Adrenal gland (tissue), 12 donors: ENCODE measurements around the gene PEPD. TPM values are rescaled to one million over a fixed set of nuclear protein-coding genes. Genes with fewer than 3 reads are reported as not detected.

Experiments used
- DNase-seq, 7 donors: peaks; one replicate each; pipeline ENCODE4 v3.0.0-alpha.2; 2019 to 2020
- H3K27ac ChIP-seq, 5 donors: fragments of 200-600 bp; sonication (generic) in 4 of 5; 1 replicate in 3 of 5; 2 replicates in 2 of 5; pipeline versions ENCODE4 v1.5.1 to v1.8.0; 2016 to 2020; ENCODE audit warnings: mild to moderate bottlenecking in 1 of 5
- H3K27me3 ChIP-seq: fragments of 200-600 bp; 2 replicates; pipeline ENCODE4 v1.8.0; 2021
- H3K36me3 ChIP-seq, 2 donors: fragments of 200-600 bp; replicated peaks in 1 of 2; 1 replicate in 1 of 2; 2 replicates in 1 of 2; pipeline versions ENCODE4 v1.5.1 to v1.8.0; 2018 to 2022
- H3K4me1 ChIP-seq, 2 donors: fragments of 200-600 bp; replicated peaks in 1 of 2; 1 replicate in 1 of 2; 2 replicates in 1 of 2; pipeline versions ENCODE4 v1.5.1 to v1.8.0; 2018 to 2021
- H3K4me3 ChIP-seq, 4 donors: fragments of 200-600 bp; sonication (generic) in 3 of 4; one replicate each; pipeline ENCODE4 v1.5.1; 2016 to 2018
- H3K9me3 ChIP-seq, 3 donors: fragments of 200-600 bp; sonication (generic) in 1 of 3; replicated peaks in 1 of 3; 1 replicate in 2 of 3; 2 replicates in 1 of 3; pipeline versions ENCODE4 v1.5.1 to v1.8.0; 2016 to 2021
- POLR2A ChIP-seq, 2 donors: fragments of 450-650 bp; IDR thresholded peaks; one replicate each; pipeline ENCODE4 v1.6.1; 2017; ENCODE audit warnings: antibody characterized with exemption in 2 of 2, mild to moderate bottlenecking in 2 of 2, moderate library complexity in 1 of 2
- WGBS, 4 donors: extraction: QIAGEN DNeasy Blood & Tissue Kit in 2 of 4; methylation state at CpG; one replicate each; pipeline versions ENCODE4 v1.1.5 to v1.1.7; 2013 to 2017; 5-methylcytosine and 5-hydroxymethylcytosine counted together
- intact Hi-C, 2 donors: fragments of 100-400 bp; cut with DNase I; formaldehyde crosslinking; loops; one replicate each; pipeline versions ENCODE4 v1.14.1 to v1.15.0; 2022 to 2023
- polyA plus RNA-seq, 3 donors: library from polyadenylated mRNA; stranded (reverse); fragments of 200-250 nt in 2 of 3; fragments of 350-450 nt in 1 of 3; fragmentation: Illumina TruSeq in 1 of 3; extraction: RNeasy Lipid Tissue Mini Kit (QIAGEN cat#74804) in 1 of 3; gene quantifications; one replicate each; pipeline ENCODE4 v1.2.3, GENCODE V29; 2013 to 2014
- total RNA-seq, 9 donors: library from RNA; depleted of rRNA in 4 of 9; stranded (reverse); fragments of >200 nt in 4 of 9; fragments of 120-200 nt in 1 of 9; fragmentation: NEBNext Ultra II Directional in 1 of 9; extraction: Animal tissue kit (Norgen Biotek cat#: 25700) in 1 of 9; gene quantifications; one replicate each; pipeline versions ENCODE4 v1.1.0 to v1.2.4, GENCODE V29; 2013 to 2023
- TF ChIP-seq, protein P1 (sequence below), 6 experiments: fragments of 450-650 bp in 4 of 6; fragments of 200-600 bp in 2 of 6; sonication (generic) in 1 of 6; IDR thresholded peaks; 1 replicate in 5 of 6; 2 replicates in 1 of 6; pipeline versions ENCODE4 v1.5.1 to v1.8.0; 2016 to 2021; ENCODE audit warnings: antibody characterized with exemption in 6 of 6, mild to moderate bottlenecking in 2 of 6, moderate library complexity in 1 of 6
- donor health status: healthy with polysubstance abuse.
- donor health status: Bipolar disorder and iron deficiency.
- donor health status: DM: yes; HTN: yes; CAD: no.
- donor health status: DM: no; HTN: no; CAD: no.
- donor health status: DM: no; HTN: no; CAD: no.
- donor health status: DM: yes; HTN: yes; CAD: no.

PEPD gene
- total and polyA plus RNA-seq, 12 donors = 24.4 to 311 (median 116) TPM

DNA sequence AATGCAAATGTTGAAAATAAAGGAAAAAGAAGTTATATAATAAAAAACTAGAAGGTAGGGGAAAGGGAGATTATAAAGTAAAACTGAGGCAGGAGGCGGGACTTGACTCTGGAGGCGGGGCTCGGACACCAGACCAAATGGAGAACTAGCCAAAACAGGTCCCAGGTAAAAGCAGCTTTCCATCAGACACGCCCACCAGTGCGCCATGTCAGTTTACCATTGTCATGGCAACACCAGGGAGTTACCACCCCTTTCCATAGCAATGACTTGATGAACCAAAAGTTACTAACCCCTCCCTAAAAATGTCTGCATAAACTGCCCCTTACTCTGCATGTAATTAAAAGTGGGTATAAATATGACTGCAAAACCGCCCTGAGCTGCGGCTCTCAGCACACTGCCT, 70.9 kb downstream of the PEPD start:
- Histone ChIP-seq H3K27ac (no peak overlapping the region), H3K4me1 (no peaks in the 10 kb centered on the region), H3K4me3 (no peak overlapping the region), H3K36me3 (no peaks in the 10 kb centered on the region), H3K9me3 (no peaks in the 10 kb centered on the region), H3K27me3 (no peaks in the 10 kb centered on the region)
- DNase-seq = no peak
- WGBS, 4 donors = 94 to 98% (median 96%) methylated on average over 7 of the region's 7 CpGs
- intact Hi-C loops = no loop called here
- TF ChIP-seq, protein P1, sequence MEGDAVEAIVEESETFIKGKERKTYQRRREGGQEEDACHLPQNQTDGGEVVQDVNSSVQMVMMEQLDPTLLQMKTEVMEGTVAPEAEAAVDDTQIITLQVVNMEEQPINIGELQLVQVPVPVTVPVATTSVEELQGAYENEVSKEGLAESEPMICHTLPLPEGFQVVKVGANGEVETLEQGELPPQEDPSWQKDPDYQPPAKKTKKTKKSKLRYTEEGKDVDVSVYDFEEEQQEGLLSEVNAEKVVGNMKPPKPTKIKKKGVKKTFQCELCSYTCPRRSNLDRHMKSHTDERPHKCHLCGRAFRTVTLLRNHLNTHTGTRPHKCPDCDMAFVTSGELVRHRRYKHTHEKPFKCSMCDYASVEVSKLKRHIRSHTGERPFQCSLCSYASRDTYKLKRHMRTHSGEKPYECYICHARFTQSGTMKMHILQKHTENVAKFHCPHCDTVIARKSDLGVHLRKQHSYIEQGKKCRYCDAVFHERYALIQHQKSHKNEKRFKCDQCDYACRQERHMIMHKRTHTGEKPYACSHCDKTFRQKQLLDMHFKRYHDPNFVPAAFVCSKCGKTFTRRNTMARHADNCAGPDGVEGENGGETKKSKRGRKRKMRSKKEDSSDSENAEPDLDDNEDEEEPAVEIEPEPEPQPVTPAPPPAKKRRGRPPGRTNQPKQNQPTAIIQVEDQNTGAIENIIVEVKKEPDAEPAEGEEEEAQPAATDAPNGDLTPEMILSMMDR (IDR thresholded peaks at IDR 0.05) = no peak
- no peak for TF ChIP-seq POLR2A (IDR thresholded peaks at IDR 0.05)

DNA sequence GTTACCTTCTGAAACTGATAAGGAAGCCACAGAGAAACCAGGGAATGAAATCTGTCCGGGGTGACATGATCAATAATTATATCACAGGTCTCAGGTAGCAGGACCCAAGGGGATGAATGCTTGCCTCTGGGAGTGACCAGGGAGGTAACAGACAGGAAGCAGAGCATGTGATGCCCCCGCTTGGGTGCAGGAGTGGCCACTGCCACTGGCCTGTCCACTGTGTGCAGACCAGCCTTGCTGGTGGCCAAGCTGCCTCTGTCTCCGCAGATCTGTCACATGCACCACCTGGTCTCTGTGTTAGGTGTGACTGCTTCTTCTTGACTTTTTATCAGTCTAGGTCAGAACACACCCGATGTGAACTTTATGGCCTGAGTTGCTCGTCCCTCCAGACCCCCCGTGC, 71.8 kb downstream of the PEPD start:
- Histone ChIP-seq H3K27me3 (no peaks in the 10 kb centered on the region), H3K9me3 (no peaks in the 10 kb centered on the region), H3K36me3 (no peaks in the 10 kb centered on the region), H3K4me3 (no peak overlapping the region), H3K4me1 (no peaks in the 10 kb centered on the region), H3K27ac (no peak overlapping the region)
- DNase-seq = no peak
- intact Hi-C loops = no loop called here
- TF ChIP-seq POLR2A (IDR thresholded peaks at IDR 0.05) = no peak
- TF ChIP-seq, protein P1 (IDR thresholded peaks at IDR 0.05) = no peak
- WGBS, 4 donors = 73 to 94% (median 92%) methylated on average over 3 to 6 of the region's 6 CpGs

DNA sequence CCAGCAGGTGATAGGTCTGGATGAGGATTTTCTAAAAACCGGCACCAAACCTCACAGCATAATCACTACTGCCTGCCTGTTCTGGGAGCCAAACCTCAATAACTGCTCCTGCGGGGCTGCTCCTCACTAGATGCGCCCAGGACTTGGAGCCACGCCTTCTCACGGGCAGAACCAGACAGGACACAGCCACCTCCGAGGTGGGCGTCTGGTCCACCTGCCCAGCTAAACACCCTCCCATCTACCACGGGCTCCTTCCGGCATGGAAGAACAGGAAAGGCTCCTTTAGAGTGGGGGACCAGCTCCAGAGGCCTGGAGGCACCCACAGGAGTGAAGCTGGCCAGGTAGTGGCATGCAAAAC, 73.5 kb downstream of the PEPD start:
- WGBS, 4 donors = 80 to 96% (median 93%) methylated on average over 4 to 9 of the region's 9 CpGs
- intact Hi-C loops = no loop called here
- TF ChIP-seq POLR2A (IDR thresholded peaks at IDR 0.05) = no peak
- TF ChIP-seq, protein P1 (IDR thresholded peaks at IDR 0.05) = no peak
- no peak for DNase-seq
- H3K9me3 ChIP-seq = no peaks in the 10 kb centered on the region
- no peaks in the 10 kb centered on the region for H3K36me3 ChIP-seq
- H3K4me3 ChIP-seq = no peak overlapping the region
- H3K27ac ChIP-seq = no peak overlapping the region
- no peaks in the 10 kb centered on the region for H3K27me3 ChIP-seq
- no peaks in the 10 kb centered on the region for H3K4me1 ChIP-seq

DNA sequence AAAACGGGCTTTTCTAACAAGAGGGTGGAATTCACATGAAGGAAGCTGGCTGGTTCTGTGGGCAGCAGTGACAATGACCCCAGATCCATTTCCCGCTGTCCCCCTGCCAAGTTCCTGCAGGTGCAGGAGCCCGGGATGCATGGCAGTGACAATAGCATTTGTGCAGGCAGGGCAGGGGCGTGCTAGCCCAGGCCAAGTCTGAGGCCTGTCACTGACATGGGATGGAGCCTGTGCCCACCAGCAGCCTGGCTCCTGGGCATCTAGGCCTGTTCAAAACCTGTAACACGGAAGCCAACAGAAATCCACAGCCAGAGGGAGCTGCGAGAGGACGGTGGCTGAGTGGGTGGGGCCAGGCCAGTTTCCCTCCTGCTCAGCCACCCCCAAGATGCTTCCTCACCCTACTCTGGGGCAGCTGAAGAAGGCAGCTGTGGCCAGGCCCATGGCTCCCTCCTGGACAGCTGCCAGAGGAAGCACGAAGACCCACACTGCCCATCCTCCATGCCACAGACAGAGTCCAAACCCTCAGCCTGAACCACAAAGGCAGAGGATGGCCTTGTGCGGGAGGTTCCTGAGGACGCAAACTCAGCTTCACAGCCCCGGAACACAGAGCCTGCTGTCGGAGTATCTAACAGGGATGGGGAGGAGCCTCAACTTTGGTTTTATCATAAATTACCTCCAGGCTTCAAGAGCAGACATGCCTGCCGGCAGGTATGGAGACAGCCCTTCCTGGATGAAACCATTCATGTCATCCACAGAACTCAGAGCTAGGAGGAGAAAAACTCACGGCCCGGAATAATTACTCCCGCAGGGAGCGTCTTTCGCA, 74.0 kb downstream of the PEPD start:
- H3K27me3 ChIP-seq = no peaks in the 10 kb centered on the region
- intact Hi-C loops = no loop called here
- no peaks in the 10 kb centered on the region for H3K36me3 ChIP-seq
- DNase-seq = peak in 1 of 7 donors; percentile 3
- no peaks in the 10 kb centered on the region for H3K9me3 ChIP-seq
- H3K4me3 ChIP-seq = no peak overlapping the region
- H3K4me1 ChIP-seq = no peaks in the 10 kb centered on the region
- WGBS, 4 donors = 86 to 92% (median 87%) methylated on average over 13 to 18 of the region's 18 CpGs
- no peak overlapping the region for H3K27ac ChIP-seq
- no peak for TF ChIP-seq POLR2A (IDR thresholded peaks at IDR 0.05)
- TF ChIP-seq, protein P1 (IDR thresholded peaks at IDR 0.05) = no peak
